ENCODE measurements around the gene SPECC1L.

GRCh38 chr22:24407278-24407665, 136.6 kb downstream of the SPECC1L start:
- TF ChIP-seq SIN3A (IDR thresholded peaks at IDR 0.05; ENCODE audit: borderline replicate concordance, insufficient read depth, low read length) (no peak), POLR2AphosphoS5 (IDR thresholded peaks at IDR 0.05; ENCODE audit: low read depth, low read length) (no peak), TAF1 (IDR thresholded peaks at IDR 0.05; ENCODE audit: borderline replicate concordance, insufficient read depth, low read length) (no peak), REST (IDR thresholded peaks at IDR 0.05; ENCODE audit: insufficient read depth in 1 of 2, low read depth in 2 of 2, low read length in 2 of 2) (no peak)
